Neural cell (in vitro differentiated cells): ENCODE measurements around the gene CRYGC.

ENCODE experiments used
- CTCF ChIP-seq: fragments of 450-650 bp; IDR thresholded peaks from 2 replicates; pipeline ENCODE4 v1.5.1; 2014; ENCODE audit warnings: antibody characterized with exemption, mild to moderate bottlenecking, moderate library complexity; ENCODE audit not compliant: poor library complexity, severe bottlenecking
- EP300 ChIP-seq: fragments of 450-650 bp; conservative IDR thresholded peaks from 2 replicates; pipeline ENCODE4 v1.6.1; 2014; ENCODE audit warnings: antibody characterized with exemption, mild to moderate bottlenecking, moderate library complexity; ENCODE audit not compliant: poor library complexity, severe bottlenecking
- RAD21 ChIP-seq: fragments of 450-650 bp; conservative IDR thresholded peaks from 2 replicates; pipeline ENCODE4 v1.6.1; 2014; ENCODE audit warnings: antibody characterized with exemption, mild to moderate bottlenecking, moderate library complexity

GRCh38 chr2:208175840-208176153 is 46.2 kb upstream of the CRYGC start:
- TF ChIP-seq CTCF (no peak), RAD21 (no peak), EP300 (no peak)
